Right lobe of liver (tissue), 4 donors: ENCODE results near the gene RNF13.

Experiments used
- CTCF ChIP-seq, 4 donors: fragments of 200-600 bp in 3 of 4; fragments of 450-650 bp in 1 of 4; IDR thresholded peaks; one replicate each; pipeline versions ENCODE4 v1.5.1 to v1.8.0; 2016 to 2022; ENCODE audit warnings: antibody characterized with exemption in 4 of 4, mild to moderate bottlenecking in 2 of 4
- POLR2A ChIP-seq: fragments of 450-650 bp; IDR thresholded peaks from one replicate; pipeline ENCODE4 v1.6.1; 2017; ENCODE audit warnings: antibody characterized with exemption, mild to moderate bottlenecking
- donor health status: DM: no; HTN: no; CAD: no.
- donor health status: DM: no; HTN: no; CAD: no.
- donor health status: DM: no; HTN: yes; CAD: no.

- TF ChIP-seq CTCF (IDR thresholded peaks at IDR 0.05) = no peak
- no peak for TF ChIP-seq POLR2A
These were observed 187.6 kb downstream of the RNF13 start for GRCh38 chr3:150000641-150001040.
